Vagina (tissue), 2 donors: Measurements from ENCODE around the gene NUP188.

Experiments
- CTCF ChIP-seq, 3 experiments: fragments of 450-650 bp in 2 of 3; fragments of 200-600 bp in 1 of 3; sonication (generic) in 1 of 3; IDR thresholded peaks; one replicate each; pipeline ENCODE4 v1.5.1; 2017 to 2019; ENCODE audit warnings: antibody characterized with exemption in 3 of 3, mild to moderate bottlenecking in 2 of 3, moderate library complexity in 2 of 3
- POLR2A ChIP-seq, 2 donors: fragments of 450-650 bp; IDR thresholded peaks; one replicate each; pipeline ENCODE4 v1.6.1; 2017; ENCODE audit warnings: antibody characterized with exemption in 2 of 2, mild to moderate bottlenecking in 2 of 2, moderate library complexity in 2 of 2
- POLR2AphosphoS5 ChIP-seq, 2 donors: sonication (generic); formaldehyde crosslinking; IDR thresholded peaks; one replicate each; pipeline ENCODE4 v1.9.0; 2017; ENCODE audit warnings: antibody characterized with exemption in 2 of 2, mild to moderate bottlenecking in 2 of 2, low read depth in 1 of 2; ENCODE audit not compliant: insufficient read depth in 1 of 2

- TF ChIP-seq CTCF (IDR thresholded peaks at IDR 0.05) (no peak), POLR2AphosphoS5 (IDR thresholded peaks at IDR 0.05; ENCODE audit: insufficient read depth in 1 of 2, low read depth in 1 of 2) (no peak), POLR2A (IDR thresholded peaks at IDR 0.05) (no peak)
Observed at GRCh38 chr9:129005336-129005997, 58.0 kb downstream of the NUP188 start.
